DOHH2 (cell line): ENCODE data around the gene UBXN11.

Source experiments
- CTCF ChIP-seq: fragments of 200-600 bp; sonication (generic); IDR thresholded peaks from one replicate; pipeline ENCODE4 v1.5.1; 2014; ENCODE audit warnings: antibody characterized with exemption, mild to moderate bottlenecking, low read depth, low read length; ENCODE audit not compliant: poor library complexity, severe bottlenecking
- EZH2phosphoT487 ChIP-seq: fragments of 200-600 bp; sonication (generic); IDR thresholded peaks from 2 replicates; pipeline ENCODE4 v1.6.1; 2017; ENCODE audit warnings: borderline replicate concordance, mild to moderate bottlenecking, antibody characterized with exemption, low read length, moderate library complexity, mixed read lengths

GRCh38 chr1:26324550-26324949 is 18.1 kb upstream of the UBXN11 start:
- no peak for TF ChIP-seq CTCF
- TF ChIP-seq EZH2phosphoT487, result no peak
